ENCODE data around the gene CEP135. TPM values are rescaled to one million over a fixed set of nuclear protein-coding genes. Genes with fewer than 3 reads are reported as not detected.

The CEP135 gene
- polyA plus RNA-seq, 4 donors: 10.8 to 26.6 (median 16.3) TPM

DNA sequence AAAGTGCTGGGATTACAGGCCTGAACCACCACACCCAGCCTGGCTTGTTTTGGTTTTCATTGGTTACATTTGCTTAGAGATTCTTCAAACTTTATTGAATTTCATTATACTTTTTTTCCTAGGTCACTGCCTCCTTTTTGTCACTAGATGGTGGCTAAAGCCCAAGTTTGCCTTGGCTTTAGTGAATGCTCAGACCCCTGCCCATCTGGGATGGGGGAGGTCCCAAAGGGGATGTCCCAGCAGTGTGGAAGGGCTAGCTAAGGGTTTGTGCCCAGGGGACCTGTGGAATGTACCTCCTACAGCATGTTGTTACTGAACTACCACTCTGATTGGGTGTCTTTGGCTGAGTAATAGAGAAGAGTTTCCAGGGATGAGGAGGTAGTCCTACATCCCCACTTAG lies 58.4 kb downstream of the CEP135 start:
- no peak for DNase-seq (ENCODE audit: low read depth in 4 of 4, low spot score in 2 of 4)

DNA sequence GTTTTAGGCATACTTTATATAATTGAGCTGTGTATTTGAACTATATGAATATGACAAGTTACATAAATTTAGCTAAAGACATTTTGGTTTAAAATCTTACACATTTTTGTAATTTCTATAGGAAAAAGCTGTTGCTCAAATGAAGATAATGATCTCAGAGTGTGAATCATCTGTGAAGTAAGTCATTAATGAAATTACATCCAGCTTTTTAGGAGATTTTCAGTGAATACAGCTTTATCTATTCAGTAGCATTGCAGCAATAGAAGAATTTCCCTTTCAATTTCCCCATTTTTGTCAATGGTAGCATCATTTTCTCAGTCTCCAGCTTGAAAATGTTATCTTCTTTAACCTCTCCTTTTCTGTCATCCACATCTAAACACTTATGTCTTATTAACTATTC lies 59.5 kb downstream of the CEP135 start:
- no peak for DNase-seq (ENCODE audit: low read depth in 4 of 4, low spot score in 2 of 4)

DNA sequence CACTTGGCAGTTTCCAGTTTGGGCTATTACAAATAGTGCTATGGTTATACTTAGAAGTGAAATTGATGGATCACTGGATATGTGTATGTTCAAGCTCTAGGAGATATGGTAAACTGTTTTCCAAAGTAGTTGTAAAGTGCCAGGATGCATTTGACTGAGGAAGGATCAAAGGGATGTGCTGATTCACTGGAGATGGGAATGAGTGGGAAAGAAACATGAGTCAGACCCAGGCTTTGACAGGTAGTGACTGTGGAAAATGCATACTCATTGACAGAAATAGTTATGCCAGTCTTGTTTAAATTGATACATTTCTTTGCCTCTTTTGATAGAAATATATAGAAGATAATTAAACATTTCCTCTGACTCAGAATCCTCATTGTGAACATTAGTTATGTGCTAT lies 77.9 kb downstream of the CEP135 start:
- DNase-seq (ENCODE audit: low read depth in 4 of 4, low spot score in 2 of 4): no peak

DNA sequence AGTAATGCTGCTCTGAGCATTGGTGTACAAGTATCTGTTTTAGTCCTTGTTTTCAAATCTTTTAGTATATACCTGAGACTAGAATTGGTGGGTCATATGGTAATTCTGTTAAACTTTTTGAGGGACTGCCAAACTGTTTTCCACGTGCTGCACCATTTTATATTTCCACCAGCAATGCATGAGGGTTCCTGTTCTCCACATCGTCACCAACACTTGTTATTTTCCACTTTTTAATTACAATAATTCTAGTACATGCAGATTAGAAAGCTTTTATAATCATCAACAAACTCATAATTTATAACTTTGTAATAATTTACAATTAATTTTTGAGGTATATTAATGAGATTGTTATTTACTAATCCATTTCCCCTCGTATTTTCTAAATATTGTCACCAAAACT lies 79.4 kb downstream of the CEP135 start:
- DNase-seq (ENCODE audit: low read depth in 4 of 4, low spot score in 2 of 4): no peak

DNA sequence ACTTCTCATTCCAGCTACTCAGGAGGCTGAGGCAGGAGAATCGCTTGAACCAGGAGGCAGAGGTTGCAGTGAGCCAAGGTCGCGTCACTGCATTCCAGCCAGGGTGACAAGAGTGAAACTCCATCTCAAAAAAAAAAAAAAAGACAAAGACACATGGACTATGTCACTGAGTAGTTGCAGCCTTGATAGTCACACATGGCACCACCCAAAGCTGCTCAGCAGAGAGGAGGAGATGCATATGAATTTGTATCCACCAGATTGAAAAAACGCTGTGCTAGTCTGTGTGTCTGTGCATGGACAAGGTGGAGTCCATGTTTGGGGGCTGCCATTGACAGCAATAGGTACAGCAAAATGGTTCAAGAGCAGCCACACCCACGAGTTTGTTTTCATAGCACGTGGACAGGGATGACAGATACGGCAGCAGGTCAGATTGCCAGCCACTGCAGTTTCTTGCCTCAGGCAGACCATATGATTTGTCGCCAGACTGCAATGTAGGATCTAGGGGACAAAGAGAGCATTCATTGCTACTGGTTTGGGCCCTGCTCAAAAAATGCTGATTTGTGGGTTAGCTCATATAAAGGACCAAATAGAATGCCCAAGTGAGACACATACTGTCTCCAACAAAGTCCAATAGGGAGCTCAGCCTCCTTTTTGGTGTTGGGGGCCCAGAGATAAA lies 89.9 kb downstream of the CEP135 start:
- no peak for DNase-seq (ENCODE audit: low read depth in 4 of 4, low spot score in 2 of 4)

DNA sequence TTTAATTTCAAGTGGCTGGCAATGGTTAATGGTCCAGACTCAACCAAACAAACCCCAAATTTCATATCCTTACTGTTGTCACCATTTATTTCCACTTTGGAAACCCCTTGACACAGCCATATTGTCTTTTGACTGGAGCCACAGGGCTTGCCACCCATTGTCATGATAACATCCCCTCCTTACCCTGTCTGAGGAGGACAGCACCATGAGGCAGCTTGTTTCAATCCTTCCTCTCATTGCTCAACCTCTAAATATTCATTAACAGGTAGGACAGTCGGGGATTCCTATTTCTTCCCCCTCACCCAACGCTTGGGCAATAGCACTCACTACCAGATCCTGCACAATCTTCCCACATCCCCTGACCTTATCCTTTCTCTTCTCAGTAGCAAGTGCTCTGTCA lies 92.1 kb downstream of the CEP135 start:
- no peak for DNase-seq (ENCODE audit: low read depth in 4 of 4, low spot score in 2 of 4)

DNA sequence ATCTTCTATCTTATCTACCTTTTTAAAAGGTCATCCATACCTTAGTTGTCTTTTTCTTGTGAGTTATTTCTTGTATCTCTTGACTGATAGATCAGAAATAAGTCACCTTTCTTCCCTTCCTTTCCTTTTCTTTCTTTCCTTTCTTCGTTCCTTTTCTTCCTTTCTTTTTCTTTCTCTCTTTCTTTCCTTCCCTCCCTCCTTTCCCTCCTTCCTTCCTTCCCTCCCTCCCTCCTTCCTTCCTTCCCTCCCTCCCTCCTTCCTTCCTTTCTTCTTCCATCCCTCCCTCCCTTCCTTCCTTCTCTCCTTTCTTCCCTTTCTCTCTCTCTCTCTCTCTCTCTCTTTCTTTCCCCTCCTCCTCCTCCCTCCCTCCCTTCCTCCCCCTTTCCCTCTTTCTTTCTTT lies 93.5 kb downstream of the CEP135 start:
- no peak for DNase-seq (ENCODE audit: low read depth in 4 of 4, low spot score in 2 of 4)

DNA sequence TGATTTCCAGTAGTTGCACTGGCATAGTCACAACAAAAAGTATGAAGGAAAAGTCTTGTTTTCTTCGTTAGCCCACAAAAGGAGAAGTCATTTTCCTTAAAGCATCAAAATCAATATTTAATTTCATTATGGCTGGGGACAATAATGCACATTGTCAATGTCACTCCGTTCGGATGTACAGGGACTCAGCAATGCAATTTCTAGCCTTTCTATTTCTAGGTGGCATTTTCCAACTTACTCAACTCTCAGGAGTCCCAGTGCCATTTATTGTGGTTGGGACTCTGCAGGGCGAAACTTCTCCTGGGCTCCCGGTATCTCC lies 99.6 kb downstream of the CEP135 start:
- no peak for DNase-seq (ENCODE audit: low read depth in 4 of 4, low spot score in 2 of 4)

DNA sequence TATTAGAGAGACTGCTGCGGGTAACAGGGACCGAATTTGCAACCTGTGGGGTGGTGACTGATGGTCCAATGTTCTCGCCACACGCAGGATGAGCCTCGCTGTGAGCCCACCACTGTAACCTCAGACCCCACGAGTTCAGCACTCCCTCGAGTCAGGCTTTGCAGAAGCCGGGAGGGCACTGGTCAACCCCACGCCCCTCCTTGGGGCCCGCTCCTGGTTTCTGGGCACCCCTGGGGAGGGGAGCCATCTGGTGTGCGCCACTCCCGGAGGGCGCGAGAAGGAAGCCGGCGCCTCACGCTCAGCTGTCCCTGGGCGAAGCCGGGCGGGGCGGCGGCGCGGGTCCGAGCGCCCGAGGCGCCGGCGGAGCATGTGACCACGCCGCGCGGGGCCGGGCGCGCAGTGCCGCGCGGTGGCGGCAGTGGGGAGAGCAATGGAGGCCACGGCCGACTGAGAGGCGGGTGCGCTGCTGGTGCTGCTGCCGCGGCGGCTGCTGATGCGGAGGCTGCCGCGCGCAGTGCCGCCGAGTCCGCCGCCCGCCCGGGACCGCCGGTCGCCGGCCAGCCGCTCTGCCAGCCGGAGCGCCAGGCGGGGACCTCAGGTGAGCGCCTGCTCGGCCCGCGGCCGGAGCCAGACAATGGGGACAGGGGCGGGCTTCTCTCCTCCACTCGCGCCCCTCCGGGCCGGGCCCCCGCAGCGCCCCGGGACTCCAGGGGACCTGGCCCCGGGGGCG lies 100.1 kb downstream of the CEP135 start:
- DNase-seq (ENCODE audit: low read depth in 4 of 4, low spot score in 2 of 4): peak in 1 of 4 donors; percentile 51

DNA sequence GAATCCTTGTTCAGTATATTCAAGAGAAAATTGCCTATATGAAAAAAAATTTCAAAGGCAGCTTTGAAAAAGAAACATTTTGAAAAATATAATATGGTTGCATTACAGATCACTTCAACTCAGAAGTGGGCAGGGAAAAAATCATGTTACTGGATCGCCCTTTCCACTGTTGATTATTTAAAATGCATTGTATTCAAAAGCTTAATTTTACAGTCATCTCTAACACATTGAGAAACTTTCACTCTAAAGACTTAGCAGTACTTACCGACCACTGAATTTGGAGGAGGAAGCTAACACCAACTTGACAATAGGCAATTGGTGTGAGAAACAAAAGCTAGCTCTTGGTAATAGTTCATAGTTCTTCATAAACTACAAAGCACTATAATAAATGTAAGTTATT lies 101.9 kb downstream of the CEP135 start:
- no peak for DNase-seq (ENCODE audit: low read depth in 4 of 4, low spot score in 2 of 4)

DNA sequence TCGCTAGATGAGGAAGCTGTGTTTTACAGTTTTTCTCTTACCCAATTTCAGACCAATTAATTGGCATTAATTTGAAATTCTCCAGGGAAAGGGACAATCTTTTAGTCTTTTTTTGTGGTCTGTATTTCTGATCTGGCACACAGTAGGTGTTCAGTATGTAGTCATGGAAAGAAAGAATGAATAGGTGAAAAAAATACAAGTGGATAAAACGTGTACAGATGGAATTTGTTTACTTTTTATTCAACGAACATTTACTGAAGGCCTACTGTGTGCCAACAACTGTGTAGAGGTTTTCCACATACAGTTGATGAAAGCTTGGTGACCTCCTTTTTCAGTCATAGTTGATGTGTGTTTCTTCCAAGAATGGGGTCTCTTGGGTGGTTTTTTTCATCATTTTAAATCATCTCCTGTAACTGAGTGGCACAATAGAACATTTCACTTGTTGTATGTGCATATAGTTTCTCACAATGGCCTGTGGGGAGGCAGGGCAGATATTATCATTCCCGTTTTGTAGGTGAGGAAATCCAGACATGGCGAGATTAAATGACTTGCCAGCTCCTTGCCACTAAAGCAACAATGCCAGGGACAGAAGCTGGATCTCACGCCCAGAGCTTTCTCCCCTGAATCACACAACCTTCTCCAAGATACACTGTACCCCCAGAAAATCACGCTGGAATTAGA lies 102.4 kb downstream of the CEP135 start:
- no peak for DNase-seq (ENCODE audit: low read depth in 4 of 4, low spot score in 2 of 4)

DNA sequence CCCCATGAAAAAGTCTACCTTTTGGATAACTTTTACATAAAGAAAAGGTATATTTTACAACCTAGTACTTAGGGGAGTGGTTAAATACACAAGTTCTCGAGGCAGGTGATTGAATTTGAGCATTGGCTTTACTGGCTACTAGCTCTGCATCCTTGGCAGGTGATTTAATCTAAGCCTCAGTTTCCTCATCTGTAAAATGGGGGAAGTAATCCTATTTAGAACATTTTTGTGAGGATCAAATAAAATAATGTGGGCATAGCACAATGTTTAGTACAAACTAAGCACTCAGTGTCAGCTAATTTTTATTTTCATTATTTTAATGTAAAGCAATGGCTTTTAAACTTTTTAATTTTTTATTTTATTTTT lies 102.9 kb downstream of the CEP135 start:
- no peak for DNase-seq (ENCODE audit: low read depth in 4 of 4, low spot score in 2 of 4)

DNA sequence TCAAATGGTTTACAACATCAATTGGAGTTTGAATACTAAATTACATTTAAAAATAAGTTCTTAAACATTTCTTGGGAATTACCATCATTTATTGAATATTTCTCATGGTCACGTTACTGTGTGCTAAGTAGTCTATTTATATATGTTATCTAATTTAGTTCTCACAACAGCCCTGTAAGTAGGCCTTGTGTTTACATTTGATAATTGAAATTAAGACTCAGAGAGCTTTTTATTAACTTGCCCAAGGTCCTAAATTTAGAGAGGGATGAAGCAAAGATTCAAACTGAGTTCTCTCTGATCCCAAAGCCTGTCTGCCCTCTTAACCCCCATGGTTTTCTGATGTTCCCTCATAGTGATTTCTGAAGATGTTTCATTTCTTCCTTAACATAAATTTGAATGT lies 103.7 kb downstream of the CEP135 start:
- no peak for DNase-seq (ENCODE audit: low read depth in 4 of 4, low spot score in 2 of 4)

DNA sequence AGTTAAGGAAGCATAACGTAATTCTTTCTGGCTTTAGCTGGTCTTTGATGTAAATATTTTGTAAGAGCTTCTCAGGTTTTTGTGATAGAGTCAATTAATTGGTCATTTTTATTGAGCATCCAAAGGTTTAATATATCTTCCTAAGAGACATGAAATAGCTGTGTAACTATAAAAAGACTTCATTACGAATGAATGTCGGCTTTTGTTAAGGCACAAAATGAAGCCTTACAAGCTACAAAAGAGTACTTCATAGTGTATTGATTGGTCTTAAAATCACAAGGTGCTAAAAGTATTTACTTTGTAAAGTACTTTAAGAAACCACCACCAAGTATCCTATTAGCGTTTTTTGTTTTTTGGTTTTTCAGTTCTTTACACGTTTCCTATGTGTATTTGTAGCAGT lies 104.2 kb downstream of the CEP135 start:
- no peak for DNase-seq (ENCODE audit: low read depth in 4 of 4, low spot score in 2 of 4)

DNA sequence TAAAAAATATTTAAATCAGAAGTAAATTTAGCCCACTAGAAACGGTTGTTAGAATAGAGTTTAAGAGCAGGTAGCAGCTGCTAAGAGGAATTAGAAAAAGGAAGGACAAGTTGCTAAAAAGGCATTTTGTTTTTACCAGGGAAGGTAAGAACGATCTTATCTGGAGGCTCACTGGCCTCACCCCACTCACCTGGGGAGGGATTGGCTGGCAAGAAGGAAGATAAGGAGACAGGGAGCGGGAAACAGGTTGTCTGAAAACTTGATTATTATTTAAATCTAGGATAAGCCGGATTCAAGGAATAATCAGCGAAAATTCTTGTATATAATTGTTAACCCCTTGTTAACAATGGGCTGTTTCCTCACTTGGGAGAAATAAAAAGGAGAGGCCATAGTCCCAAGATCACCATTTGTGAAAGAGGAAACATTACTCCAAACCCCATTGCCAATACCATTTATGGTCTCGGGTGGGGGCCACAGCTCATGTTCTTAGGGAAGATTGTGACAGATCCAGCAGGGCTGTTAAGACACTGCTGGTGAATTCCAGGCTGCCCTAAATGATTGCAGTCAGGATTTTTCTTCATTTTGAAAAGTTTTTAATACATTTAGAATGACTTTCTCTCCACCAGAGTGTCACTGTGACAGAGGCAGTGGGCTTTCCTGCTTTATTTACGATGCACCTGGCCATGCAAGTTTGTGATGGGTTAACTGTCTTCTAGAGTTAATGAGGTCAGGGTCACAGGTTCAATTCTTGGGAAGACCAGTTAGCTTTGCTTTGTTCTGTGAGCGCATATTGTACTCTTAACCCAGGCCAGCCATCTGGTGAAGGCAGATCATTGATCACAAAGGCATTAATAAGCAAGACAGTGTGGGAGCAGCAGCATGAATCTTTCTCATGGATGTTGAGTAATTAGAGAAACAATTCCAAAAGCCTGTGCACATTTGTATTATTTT lies 106.6 kb downstream of the CEP135 start:
- DNase-seq (ENCODE audit: low read depth in 4 of 4, low spot score in 2 of 4): no peak

DNA sequence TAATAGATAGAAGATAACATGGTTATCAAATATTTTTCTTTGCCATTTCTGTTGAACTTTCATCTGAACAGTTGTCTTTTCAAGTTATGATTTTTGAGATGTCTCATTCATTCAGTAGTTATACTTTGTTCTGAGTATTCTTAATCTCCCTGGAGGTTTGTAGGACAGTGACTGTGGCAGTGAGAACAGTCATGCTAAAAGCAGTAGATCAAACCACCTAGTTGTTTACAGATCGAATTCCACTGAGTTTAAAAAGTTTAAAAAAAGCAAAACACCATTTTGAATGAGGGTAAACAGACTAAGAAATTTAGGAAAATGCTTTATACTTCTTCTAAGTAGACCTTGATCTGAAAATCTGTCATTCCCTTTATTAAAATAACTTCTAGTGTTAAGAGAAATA lies 107.2 kb downstream of the CEP135 start:
- DNase-seq (ENCODE audit: low read depth in 4 of 4, low spot score in 2 of 4): no peak

DNA sequence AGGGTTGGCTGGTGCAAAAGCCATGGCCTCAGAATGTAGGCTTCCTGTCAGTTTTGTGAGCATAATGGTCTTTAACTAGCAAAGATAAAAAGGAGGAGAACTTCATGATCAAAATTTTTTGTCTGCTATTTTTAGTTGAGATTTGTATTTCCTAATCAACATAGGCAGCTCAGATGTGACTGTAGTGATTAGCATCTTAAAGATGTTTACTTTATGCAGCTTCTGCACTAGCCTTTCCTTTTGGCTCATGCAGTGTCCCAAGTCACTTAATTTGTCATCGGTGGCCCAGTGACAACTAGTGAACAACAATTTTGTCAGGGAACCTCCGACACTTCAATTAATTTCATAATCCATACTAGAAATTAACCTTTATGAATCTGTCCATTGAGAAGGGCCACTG lies 109.8 kb downstream of the CEP135 start:
- no peak for DNase-seq (ENCODE audit: low read depth in 4 of 4, low spot score in 2 of 4)

DNA sequence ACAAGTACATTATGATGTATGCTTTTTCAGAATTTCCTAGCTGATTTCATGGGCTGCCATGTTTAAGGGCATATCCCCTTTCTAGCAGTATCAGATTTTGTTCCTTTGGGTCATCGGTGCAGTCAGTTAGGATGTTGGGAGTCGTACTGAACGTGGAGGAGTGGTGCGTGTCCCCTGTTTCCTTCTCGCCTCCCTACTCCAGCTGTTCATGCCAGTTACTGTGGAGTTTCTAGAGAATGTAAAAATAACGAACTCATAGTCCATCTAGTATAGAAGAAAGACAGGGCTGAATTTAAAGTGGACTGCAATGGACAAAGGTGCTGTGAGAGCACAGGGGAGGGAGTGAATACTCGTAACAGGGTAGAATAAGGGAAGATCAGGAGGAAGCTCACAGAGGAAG lies 111.3 kb downstream of the CEP135 start:
- no peak for DNase-seq (ENCODE audit: low read depth in 4 of 4, low spot score in 2 of 4)

DNA sequence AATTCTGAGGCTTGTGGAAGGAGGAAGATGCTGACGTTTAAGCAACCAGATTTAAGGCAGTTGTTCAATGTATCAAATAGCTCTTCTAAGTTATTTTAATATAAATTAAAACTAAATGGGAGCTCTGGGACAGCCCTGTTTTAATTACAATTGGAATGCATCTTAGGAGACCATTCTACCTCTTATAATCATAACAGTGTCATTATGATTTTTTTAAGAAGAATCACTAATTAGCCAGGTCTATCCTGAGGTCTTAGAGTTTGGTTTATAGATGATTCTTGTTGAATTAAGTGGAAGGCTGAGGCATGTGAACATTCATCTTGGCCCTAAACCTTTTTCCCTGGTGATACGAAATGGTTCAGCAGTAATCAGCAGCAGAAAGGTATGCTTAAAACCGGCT lies 113.4 kb downstream of the CEP135 start:
- DNase-seq (ENCODE audit: low read depth in 4 of 4, low spot score in 2 of 4): no peak

DNA sequence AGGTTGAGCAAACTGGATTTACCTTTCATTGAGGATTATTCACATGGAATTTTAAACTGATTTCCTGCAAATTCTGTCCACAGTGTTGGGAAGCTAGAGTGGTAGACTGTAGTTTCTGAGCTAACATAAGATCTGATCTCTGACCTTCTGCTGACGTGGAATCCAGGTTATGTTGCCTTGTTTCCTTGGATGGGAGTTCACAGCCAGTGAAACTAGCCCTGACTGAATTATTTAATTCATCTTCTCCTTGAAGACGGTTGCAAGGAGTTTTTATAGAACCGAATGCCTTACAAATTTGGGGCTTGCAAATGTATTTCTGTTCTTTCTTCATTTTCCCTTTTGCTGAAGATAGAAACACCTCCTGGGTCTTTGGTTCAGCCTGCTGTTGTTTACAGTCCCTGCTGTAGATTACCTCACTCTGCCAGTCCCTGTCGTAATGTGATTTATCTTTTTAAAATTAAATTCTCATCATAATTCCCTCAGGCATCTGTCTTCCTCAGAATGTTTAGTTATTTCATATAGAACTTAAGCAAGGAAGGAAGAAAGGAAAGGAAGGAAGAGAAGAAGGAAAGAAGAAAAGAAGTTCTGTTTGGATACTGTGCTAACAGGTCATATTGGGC lies 113.9 kb downstream of the CEP135 start:
- no peak for DNase-seq (ENCODE audit: low read depth in 4 of 4, low spot score in 2 of 4)

DNA sequence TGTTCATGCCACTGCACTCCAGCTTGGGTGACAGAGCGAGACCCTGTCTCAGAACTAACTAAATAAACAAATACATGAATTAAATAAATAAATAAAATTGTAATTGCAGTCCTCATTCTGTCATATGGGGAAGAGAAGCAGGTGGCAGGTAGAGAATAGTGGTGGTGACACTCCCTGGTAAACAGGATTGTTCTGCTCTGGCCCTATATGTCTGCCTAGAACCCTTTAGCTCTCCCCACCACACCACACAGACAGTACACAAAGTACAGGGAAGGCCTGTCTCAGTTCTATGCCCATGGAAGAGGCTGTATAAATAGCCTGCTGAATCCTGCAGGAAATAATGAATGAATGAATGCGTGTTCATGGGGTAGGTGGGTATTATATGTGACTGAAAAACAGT lies 117.7 kb downstream of the CEP135 start:
- no peak for DNase-seq (ENCODE audit: low read depth in 4 of 4, low spot score in 2 of 4)
